ENCODE measurements around the gene SCAF11.
"Not testable (repeated sequence)": the region's sequence is repeated elsewhere in the genome, so short reads cannot be mapped to it uniquely, and the experiment has no call there.

SCAF11 gene

DNA sequence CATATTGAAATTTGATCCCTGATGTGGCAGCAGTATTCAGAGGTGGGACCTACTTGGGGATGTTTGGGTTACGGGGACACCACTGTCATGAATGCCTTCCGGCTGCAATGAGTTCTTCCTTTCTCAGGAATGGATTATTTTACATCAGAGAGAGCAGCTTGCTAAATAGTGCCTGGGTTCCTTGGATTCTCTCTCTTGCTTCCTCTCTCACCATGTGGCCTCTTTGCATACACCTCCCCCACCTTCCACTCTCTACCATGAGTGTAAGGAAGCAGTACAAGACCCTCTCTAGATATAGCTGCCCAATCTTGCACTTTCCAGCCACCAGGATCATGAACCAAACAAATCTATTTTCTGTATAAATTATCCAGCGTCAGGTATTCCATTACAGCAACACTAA lies 15.4 kb upstream of the SCAF11 start:
- Histone ChIP-seq H3K4me3 (ENCODE audit: low read depth, low read length) (no peak overlapping the region), H3K9me3 (no peaks in the 10 kb centered on the region), H3K27me3 (no peaks in the 10 kb centered on the region), H3K4me1 (no peaks in the 10 kb centered on the region), H3K36me3 (no peaks in the 10 kb centered on the region)
- DNase-seq: no peak
- TF ChIP-seq, protein P1, sequence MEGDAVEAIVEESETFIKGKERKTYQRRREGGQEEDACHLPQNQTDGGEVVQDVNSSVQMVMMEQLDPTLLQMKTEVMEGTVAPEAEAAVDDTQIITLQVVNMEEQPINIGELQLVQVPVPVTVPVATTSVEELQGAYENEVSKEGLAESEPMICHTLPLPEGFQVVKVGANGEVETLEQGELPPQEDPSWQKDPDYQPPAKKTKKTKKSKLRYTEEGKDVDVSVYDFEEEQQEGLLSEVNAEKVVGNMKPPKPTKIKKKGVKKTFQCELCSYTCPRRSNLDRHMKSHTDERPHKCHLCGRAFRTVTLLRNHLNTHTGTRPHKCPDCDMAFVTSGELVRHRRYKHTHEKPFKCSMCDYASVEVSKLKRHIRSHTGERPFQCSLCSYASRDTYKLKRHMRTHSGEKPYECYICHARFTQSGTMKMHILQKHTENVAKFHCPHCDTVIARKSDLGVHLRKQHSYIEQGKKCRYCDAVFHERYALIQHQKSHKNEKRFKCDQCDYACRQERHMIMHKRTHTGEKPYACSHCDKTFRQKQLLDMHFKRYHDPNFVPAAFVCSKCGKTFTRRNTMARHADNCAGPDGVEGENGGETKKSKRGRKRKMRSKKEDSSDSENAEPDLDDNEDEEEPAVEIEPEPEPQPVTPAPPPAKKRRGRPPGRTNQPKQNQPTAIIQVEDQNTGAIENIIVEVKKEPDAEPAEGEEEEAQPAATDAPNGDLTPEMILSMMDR (IDR thresholded peaks at IDR 0.05; ENCODE audit: low read depth, low read length): no peak

DNA sequence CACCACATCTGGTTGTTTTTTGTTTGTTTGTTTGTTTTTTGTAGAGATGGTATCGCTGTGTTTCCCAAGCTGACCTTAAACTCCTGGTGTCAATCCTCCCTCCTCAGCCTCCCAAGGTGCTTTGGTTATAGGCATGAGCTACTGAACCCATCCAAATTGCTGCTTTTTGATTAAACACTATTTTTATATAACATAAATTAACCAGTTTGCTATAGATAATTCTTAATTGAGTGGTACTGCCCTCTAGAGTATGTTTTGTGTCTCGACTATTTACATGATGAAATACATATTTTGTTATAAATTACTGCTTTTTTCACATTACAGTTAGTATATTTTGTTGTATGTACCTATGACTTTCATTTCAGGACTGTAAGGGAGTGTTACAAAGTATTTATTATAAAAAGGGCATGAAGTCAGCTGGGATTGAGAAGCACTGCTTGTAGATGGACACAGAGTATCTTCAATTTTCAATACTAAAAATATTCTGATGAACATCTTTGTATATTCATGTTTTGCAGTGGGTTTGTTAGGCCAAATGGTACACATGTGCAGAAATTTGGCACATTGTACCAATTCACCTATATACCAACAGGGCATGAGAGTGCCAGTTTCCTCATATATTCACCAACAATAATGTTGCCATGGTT lies 14.9 kb upstream of the SCAF11 start:
- H3K4me3 ChIP-seq (ENCODE audit: low read depth, low read length): no peak overlapping the region
- TF ChIP-seq, protein P1 (IDR thresholded peaks at IDR 0.05; ENCODE audit: low read depth, low read length): peak; percentile 34; the same call in 1 of the 2 replicates
- no peaks in the 10 kb centered on the region for H3K4me1 ChIP-seq
- H3K9me3 ChIP-seq: no peaks in the 10 kb centered on the region
- H3K27me3 ChIP-seq: no peaks in the 10 kb centered on the region
- H3K36me3 ChIP-seq: no peaks in the 10 kb centered on the region
- no peak for DNase-seq

DNA sequence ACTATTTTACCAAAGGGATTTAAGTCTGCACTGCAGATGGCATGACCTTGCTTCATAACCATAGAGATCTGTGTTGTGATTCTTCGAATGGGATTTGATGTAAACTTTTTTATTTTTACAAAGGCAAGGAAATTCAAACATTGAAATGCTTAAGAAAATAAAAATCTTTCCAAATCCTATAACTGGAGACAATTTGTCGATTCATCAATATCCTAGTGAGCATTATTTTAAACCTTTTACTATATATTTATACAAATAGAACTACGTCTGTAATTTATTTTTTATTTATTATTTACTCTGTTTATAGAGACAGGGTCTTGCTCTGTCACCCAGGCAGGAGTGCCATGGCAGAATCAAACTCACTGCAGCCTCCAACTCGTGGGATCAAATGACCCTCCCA lies 14.3 kb upstream of the SCAF11 start:
- Histone ChIP-seq H3K27me3 (no peaks in the 10 kb centered on the region), H3K9me3 (no peaks in the 10 kb centered on the region), H3K36me3 (no peaks in the 10 kb centered on the region), H3K4me3 (ENCODE audit: low read depth, low read length) (no peak overlapping the region), H3K4me1 (no peaks in the 10 kb centered on the region)
- TF ChIP-seq, protein P1 (IDR thresholded peaks at IDR 0.05; ENCODE audit: low read depth, low read length): no peak
- DNase-seq: no peak

DNA sequence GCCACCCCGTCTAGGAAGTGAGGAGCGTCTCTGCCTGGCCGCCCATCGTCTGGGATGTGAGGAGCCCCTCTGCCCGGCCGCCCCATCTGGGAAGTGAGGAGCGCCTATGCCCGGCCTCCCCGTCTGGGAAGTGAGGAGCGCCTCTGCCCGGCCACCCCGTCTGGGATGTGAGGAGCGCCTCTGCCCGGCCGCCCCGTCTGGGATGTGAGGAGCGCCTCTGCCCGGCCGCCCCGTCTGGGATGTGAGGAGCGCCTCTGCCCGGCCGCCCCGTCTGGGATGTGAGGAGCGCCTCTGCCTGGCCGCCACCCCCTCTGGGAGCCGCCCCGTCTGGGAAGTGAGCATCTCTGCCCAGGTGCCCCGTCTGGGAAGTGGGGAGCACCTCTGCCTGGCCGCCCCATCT lies 9.7 kb upstream of the SCAF11 start:
- DNase-seq; H3K9me3 ChIP-seq; H3K27me3 ChIP-seq; H3K4me1 ChIP-seq; H3K36me3 ChIP-seq; H3K4me3 ChIP-seq (ENCODE audit: low read depth, low read length): not testable (repeated sequence)

DNA sequence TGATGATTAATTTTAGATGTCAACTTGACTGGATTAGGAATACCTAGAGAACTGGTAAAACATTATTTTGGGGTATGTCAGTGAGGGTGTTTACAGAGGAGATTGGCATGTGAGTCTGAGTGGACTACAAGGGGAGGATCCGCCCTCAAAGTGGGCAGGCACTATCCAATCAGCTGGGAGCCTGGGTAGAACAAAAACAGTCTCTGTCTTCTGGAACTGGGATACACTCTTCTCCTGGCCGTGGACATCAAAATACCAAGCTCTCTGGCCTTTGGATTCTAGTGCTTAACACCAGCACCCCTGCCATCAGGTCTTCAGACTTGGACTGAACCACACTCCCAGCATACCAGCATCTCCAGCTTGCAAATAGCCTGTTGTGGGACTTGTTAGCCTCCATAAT lies 4.4 kb upstream of the SCAF11 start:
- H3K4me3 ChIP-seq (ENCODE audit: low read depth, low read length): no peak overlapping the region
- no peaks in the 10 kb centered on the region for H3K9me3 ChIP-seq
- H3K4me1 ChIP-seq: no peaks in the 10 kb centered on the region
- H3K27me3 ChIP-seq: no peaks in the 10 kb centered on the region
- DNase-seq: no peak
- no peaks in the 10 kb centered on the region for H3K36me3 ChIP-seq
- TF ChIP-seq, protein P1 (IDR thresholded peaks at IDR 0.05; ENCODE audit: low read depth, low read length): no peak

DNA sequence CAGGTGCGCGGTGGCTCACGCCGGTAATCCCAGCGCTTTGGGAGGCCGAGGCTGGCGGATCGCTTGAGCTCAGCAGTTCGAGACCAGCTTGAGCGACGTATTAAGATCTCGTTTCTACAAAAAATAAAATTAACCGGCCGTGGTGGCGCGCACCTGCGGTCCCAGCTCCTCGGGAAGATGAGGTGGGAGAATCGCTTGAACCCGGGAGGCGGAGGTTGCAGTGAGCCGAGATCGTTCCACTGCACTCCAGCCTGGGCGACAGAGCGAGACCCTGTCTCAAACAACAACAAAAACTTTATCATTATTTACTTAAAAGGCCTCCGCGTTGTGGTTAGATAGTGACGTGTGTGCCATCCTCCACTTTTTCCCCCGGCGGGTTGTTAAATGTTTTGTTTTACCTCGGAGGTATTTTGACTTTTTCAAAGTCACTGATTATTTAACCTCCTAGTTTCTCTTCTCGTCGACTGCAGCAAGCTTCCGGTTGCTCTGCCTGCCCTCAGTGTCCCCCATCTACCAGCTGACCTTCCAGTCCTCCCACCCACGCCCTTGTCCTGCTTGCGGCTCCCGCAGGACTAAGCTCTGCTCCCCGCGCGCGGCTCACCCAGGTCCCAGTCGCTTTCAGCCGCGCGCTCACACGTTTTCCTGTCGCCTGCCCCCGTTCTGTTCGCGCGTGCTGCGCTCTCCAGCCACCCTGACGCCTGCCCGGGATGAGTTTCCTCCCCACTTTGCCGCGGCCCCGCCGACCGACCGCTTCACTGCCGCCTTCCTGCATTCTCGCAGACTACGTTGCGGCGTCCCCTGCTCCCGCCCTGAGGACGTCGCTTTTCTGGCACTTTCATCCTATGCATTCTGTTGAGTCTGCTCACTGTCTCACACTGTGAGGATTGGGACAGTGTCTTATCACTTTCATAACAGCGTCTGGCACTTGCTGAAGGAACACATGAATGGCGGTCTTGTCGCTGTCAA lies 1.2 kb upstream of the SCAF11 start:
- Histone ChIP-seq H3K36me3 (peaks cover 10% of the 10 kb centered on the region), H3K9me3 (no peaks in the 10 kb centered on the region), H3K4me3 (ENCODE audit: low read depth, low read length) (peak overlapping the region; percentile 62), H3K27me3 (no peaks in the 10 kb centered on the region), H3K4me1 (no peaks in the 10 kb centered on the region)
- TF ChIP-seq, protein P1 (IDR thresholded peaks at IDR 0.05; ENCODE audit: low read depth, low read length): no peak
- DNase-seq: peak; percentile 86

Data from BE2C (cell line).